Embryonic facial prominence (tissue), 1 donor: ENCODE results near the gene APPBP2.
A peak's percentile ranks its signal among the peaks of the same experiment; 100 is the strongest.
"Not testable (repeated sequence)": the region's sequence is repeated elsewhere in the genome, so short reads cannot be mapped to it uniquely, and the experiment has no call there.

Experiments
- DNase-seq: peaks from one replicate; pipeline ENCODE4 v3.0.0-alpha.2; 2016; ENCODE audit errors: extremely low spot score

APPBP2 gene, protein sequence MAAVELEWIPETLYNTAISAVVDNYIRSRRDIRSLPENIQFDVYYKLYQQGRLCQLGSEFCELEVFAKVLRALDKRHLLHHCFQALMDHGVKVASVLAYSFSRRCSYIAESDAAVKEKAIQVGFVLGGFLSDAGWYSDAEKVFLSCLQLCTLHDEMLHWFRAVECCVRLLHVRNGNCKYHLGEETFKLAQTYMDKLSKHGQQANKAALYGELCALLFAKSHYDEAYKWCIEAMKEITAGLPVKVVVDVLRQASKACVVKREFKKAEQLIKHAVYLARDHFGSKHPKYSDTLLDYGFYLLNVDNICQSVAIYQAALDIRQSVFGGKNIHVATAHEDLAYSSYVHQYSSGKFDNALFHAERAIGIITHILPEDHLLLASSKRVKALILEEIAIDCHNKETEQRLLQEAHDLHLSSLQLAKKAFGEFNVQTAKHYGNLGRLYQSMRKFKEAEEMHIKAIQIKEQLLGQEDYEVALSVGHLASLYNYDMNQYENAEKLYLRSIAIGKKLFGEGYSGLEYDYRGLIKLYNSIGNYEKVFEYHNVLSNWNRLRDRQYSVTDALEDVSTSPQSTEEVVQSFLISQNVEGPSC

DNA sequence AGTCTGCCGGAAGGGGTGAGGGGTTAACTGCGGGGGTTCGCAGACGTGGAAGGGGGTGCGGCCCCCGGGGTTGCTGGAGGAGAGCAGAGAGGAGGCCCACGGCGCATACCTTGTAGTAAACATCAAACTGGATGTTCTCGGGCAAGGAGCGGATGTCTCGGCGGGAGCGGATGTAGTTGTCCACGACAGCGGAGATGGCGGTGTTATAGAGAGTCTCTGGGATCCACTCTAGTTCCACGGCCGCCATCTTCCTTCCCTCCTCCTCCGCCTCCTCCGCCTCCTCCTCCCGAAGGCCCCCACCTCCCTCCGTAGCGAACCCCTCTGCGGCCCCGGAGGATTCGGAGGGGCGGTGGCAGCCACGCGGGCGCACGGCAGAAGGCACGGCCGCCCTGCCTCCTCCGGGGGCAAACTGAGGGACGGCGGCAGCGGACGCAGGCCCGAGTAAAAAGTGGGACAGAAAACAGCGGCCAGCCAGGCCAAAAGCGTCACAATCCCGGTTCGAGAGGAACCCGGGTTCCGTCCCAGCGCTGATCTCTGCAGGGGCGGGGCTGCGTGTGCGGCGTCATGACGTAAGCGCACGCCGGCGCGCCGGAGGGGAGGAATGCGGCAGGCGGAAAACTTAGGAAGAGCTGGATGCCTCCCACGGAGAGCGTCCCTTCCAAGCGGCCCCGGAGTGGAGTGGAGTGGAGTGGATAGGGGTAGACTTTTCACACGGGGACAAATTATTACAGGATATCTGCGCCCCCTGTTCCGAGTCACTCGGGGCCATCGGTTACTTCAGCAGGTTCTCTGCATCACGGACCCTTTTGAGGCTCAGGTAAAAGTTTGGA lies at the start of gene APPBP2:
TSS of gene APPBP2 (minus strand) at position 558 of the 830 bp plus-strand sequence. CDS start at position 247, 311 bp downstream.
- peak; percentile 89 for DNase-seq

DNA sequence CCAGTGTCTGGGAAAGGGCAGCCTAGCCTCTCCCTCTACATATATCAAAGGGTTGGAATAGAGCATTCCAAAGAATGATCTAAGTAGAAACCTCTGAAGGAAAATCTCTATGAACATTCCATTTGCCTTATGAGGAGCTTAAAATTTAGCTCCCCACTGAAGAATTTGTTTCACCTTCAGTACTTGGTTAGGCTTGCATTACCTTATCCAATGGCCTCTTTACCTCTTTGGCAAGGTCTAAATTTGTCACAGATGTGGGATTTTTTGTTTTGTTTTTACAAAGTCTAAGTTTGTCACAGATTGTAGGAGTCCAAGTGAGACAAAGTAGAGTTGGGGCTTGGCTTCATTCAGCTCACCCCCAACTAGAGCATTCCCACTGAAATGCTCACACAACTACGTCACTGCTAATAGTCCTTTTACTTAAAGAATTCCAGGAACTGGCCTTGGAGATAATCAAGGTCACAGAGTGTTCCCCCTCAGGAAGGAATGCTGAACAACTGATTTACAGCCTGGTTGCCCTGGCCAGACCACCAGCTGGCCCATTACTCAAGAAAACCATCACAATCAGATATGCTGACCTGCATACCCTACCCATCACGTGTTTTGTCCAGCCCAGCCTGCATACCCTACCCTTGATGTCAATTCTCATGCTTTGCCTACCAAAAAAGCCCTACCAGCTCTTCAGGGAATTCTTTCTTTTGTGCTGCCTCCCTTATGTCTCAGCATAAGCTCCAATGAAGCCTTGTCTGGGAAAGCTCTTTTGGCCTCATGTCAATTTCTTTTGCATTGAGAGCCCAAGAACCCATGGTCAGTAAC lies 47.4 kb upstream of the APPBP2 start:
- DNase-seq, result no peak

DNA sequence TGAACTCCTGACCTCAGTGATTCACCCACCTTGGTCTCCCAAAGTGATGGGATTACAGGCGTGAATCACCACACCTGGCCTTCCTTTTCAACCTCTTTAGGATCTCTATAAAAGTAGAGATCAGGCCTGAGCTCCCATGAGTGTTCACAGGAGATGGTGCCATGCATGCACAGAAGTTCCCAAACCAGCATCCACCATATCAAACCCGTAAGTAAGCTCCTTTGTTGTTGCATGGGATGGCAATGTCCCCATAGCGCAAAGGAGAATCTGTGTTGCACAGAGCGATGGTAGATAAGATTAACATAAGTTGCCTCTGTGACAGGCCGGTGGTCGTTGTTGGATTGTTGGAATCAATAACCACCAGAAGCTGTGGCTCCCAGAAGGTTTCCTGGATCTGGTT lies 39.2 kb upstream of the APPBP2 start:
- no peak for DNase-seq

DNA sequence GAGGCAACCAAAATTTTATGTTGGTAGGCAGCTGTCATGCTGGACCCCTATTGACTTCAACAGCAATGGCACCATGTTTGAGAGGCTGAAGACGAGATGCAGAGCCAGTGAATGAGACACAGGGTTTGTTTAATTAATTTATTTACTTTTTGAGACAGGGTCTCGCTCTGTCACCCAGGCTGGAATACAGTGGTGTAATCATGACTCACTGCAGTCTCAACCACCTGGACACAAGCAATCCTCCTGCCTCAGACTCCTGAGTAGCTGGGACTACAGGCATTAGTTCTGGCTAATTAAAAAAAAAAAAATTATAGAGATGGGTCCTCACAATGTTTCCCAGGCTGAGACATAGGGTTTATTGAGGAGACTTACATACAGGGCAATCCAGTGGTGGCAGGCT lies 37.7 kb upstream of the APPBP2 start:
- DNase-seq, result no peak

DNA sequence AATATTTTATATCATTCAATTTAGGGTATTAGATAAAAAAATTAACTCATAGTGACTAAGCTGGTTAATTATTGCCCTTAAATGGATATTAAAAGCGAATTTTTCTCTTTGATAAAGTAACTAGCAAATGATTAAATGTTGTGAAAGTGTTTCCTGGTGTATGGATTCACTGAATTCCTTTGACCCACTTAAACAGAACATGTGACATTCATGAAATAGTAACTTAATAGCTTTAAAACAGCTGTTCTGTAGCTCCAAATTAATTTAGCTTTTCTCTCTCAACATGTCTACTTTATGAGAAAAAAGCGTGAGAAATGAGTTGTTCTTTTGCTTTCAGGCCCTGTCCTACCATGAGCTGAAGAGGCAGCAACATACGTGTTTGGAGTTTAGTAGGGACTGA lies 36.4 kb upstream of the APPBP2 start:
- DNase-seq, result no peak

DNA sequence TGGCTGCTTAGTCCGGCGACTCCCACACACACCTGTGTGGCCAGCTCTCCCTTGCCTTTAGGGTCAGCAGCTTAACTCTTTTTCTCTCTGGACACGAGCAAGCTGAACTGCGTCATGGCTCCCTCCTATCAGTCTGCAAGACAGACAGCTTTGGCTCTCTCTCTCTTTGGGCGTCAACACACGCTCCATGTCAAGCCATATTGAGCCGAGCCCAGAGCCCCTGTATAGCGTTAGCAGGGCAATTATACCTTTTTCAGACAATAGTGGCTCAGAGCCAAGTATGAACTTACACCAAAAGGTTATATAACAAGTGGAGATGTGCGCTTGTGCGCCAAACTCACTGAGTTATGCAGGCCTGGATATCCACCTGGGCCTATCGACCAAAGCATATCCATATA lies 34.8 kb upstream of the APPBP2 start:
- DNase-seq, result no peak

DNA sequence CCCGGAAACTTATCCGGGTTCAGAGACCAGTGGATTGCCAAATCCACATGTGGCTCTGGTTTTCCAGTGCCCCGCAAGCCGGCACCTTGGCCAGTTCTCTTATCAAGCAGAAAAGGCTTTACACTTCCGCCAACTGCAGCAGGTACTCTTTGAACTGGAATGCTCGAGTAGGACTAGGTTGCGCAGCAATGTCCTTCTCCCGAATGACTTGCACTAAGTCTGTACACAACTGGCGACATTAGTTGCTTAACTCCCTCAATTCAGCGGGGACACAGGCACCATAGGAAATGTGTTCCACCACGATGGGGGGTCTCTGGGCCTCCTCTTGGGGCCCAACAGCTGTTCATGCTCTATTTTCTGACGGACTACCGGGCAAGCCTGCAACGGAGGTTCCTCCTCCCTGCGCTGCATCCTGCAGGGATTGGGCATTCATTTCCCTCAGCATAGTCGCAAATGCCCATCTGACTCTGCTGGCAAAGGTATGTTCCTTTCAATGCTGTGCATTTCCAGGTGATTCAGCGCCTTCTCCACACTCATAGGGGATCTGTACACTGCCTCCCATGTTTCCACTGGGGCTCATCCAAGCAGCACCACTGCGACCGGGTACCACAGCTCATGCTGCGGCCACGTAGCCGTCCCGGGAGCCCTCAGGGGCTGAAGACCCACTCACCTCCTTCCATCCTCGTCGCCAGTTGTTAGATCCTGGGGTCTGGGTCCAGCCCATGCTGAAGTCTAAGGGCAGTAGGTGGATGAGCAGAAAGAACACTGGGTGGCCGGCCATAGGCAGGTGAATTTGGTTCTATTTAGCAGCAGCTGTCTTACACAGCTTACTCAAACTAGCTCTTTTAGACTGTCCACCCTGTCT lies 34.2 kb upstream of the APPBP2 start:
- no peak for DNase-seq

DNA sequence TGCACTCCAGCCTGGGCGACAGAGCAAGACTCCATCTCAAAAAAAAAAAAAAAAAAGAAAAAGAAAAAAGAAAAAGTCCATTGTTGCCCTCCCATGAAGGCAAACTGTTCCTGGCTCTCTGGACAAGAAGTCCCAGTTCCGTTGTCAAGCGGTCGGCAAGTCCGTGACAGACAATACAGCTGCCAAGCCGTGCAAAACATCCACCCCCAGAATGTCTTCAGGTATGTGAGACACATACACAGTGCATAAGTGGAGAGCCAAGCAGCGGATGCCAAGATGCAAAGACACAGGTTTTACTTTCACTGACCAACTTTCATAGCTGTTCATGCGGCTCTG lies 33.6 kb upstream of the APPBP2 start:
- no peak for DNase-seq

DNA sequence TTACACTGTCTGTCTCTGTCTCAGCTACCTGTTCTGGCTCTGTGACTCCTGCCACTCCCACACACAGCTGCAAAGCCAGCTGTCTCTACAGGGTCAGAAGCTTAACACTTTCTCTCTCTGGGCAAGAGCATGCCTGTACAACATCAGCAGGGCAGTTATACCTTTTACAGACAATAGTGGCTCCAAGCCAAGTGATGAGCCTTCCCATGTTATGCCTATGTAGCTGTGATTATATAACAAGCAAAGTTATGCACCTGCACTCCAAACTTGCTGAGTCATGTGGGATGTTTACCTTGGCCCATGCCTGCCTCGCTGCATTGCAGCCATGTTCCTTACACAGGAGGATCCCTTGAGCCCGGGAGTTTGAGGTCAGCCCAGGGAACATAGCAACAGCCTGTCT lies 31.8 kb upstream of the APPBP2 start:
- DNase-seq, result no peak

DNA sequence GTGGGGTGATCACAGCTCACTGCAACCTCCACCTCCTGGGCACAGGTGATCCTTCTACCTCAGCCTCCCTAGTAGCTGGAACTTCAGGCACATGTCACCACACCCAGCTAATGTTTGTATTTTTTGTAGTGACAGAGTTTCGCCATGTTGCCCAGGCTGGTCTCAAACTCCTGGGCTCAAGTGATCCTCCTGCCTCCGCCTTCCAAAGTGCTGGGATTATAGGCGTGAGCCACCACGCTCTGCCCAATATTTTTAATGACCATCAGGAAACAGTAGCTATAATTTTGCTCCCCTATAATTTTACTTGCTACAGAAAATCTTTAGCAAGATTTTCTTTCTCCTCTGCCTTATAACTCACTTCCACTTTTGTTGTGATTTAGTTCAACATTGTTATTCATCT lies 29.7 kb upstream of the APPBP2 start:
- DNase-seq, result no peak

DNA sequence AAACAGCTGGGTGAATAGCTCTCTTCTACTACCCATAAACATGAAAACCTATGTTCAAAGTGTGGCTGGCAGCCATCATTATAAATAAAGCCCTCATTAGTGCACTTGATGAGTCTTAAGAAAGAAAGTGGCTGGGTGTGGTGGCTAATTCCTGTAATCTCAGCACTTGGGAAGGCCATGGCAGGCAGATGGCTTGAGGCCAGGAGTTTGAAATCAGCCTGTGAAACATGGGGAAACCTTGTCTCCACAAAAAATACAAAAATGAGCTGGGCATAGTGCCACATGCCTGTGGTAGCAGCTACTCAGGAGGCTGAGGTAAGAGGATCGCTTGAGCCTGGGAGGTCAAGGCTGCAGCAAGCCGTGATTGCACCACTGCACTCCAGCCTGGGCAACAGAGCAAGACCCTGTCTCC lies 28.3 kb upstream of the APPBP2 start:
- DNase-seq, result no peak

DNA sequence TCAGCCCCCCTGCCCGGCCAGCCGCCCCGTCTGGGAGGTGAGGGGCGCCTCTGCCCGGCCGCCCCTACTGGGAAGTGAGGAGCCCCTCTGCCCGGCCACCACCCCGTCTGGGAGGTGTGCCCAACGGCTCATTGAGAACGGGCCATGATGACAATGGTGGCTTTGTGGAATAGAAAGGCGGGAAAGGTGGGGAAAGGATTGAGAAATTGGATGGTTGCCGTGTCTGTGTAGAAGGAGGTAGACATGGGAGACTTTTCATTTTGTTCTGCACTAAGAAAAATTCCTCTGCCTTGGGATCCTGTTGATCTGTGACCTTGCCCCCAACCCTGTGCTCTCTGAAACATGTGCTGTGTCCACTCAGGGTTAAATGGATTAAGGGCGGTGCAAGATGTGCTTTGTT lies 26.2 kb upstream of the APPBP2 start:
- not testable (repeated sequence) for DNase-seq

DNA sequence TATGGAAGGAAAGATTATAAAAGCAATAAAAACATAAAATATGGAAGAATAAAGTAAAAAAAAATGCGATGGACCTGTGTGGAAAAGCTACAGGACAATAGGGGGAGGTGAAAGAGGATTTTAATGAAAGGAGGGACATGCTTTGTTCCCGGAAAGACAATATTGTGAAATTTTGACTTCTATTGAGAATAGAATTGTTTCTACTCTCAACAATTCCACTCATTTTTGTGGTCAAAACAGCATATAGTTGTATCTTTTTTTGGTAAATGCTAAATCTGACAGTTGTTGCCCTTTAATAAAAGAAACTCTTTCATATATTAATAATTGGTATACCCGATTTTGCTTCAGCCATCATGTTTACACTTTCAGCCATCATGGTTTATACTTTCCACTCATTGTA lies 22.9 kb upstream of the APPBP2 start:
- DNase-seq, result no peak

DNA sequence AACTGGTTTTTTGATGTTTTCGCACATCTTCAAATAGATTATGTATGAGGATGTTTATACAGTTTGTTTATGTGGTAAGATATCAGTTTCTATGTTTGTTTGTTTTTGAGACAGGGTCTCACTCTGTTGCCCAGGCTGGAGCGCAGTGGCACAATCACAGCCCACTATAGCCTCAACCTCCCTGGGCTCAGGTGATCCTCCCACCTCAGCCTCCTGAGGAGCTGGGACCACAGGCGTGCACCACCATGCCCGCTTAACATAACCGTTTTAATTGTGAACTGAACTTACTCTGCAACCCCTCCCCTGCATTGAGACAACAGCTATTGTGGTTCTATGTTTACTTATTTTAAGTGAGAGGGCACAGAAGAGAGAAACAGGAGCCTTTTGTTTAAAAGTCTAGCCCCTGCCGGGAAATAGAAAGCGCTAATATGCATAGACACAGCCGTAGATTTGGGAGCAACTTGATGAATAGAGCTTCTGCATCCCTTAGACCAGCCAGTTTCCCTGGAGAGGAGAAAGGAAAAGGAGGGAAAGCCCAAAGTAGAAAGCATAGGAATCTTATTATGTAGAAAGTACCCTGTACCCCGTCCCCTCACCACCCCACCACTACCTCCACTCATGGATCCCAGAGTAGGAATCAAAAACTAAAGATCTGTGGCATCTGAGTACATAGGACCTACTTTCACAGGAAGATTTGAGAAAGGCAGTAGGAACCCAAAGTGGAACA lies 19.6 kb upstream of the APPBP2 start:
- DNase-seq, result no peak

DNA sequence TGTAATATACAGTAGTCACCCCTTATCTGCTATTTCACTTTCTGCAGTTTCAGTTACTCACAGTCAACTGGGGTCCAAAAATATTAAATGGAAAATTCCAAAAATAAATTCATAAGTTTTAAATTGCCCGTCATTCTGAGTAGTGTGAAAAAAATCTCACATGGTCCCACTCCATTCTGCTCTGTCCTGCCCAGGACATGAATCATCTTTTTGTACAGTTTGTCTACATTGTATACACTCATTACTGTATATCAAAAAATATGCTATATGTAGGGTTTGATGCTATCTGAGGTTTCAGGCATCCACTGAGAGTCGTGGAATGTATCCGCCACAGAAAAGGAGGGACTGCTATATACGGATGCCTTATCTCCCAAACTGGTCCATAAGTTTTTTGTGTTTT lies 16.0 kb upstream of the APPBP2 start:
- no peak for DNase-seq

DNA sequence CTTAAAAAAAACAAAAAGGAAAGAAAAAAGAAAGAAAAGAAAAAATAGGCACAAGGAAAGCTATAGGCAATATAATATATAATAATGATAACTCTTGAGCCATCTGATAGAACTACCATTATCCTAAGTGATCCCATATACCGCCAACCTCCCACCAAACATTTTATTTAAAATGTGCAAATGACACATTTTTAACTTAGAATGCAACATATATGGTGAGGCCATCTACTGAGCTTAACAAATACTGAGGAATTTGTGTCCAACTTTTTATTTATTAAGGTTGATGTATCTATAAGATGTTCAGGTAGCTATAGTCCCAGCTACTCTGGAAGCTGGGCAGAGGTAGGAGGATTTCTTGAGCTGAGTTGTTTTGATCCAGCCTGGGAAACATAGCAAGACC lies 14.4 kb upstream of the APPBP2 start:
- no peak for DNase-seq

DNA sequence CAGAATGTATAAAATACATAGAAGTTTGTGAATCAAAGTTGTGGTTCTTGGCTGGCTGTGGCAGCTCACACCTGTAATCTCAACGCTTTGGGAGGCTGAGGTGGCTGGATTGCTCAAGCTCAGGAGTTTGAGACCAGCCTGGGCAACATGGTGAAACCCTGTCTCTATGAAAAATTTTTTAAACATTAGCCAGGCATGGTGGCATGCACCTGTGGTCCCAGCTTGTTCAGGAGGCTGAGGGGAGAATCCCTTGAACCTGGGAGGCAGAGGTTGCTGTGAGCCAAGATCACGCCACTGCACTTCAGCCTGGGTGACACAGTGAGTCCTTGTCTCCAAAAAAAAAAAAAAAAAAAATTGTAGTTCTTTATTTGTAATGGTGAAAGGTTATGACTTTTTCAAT lies 13.8 kb upstream of the APPBP2 start:
- DNase-seq, result no peak

DNA sequence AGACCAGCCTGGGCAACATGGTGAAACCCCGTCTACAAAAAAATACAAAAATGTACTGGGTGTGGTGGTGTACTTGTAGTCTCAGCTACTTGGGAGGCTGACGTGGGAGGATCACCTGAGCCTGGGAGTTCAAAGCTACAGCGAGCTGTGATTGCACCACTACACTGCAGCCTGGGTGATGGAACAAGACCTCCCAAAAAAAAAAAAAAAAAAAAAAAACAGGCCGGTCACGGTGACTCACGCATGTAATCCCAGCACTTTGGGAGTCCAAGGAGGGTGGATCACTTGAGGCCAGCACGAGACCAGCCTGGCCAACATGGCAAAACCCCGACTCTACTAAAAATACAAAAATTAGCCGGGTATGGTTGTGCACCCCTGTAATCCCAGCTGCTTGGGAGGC lies 12.7 kb upstream of the APPBP2 start:
- no peak for DNase-seq

DNA sequence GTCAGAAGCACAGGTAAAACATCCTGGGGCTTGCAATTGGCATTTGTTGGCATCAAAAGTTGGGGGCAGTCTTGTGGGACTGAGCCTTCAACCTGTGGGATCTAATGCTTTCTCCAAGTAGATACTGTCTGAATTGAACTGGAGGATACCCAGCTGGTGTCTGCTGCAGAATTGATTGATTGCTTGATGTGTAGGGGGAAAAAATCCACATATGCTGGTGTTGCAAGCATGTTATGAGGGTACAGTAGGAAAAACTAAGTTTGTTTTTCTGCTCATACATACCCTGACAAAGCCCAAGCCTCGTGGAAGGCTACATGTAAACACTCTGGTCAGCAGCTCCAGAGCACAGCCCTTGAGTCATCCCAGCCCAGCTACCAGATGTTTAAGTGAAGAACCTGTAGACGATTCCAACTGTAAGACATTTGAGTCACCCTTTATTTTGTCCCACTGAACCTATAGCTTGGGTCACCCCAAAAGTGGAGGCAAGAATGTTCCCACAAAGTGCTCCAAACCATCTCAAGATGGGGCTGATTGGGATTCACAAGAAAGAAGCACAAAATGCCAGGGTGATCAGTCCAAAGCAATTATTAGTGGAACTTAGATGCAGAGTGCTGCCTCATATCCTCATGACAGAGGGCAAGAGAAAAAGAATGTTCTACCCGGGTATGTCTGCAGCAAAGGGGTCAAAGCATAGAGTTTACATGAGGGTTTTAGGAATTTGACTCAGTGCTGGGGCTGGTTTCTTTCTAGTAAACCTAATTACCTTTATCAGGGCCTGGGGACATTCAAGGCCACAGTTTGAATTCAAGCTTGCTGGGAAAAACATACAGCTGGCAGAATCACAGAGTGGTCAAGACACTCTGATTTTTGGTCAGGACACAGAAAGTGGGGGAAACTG lies 9.6 kb upstream of the APPBP2 start:
- DNase-seq, result no peak
